HCT116 (cell line): ENCODE results near the gene COL18A1.

Experiments
- POLR2A ChIP-seq: IDR thresholded peaks from 2 replicates; pipeline ENCODE4 v1.7.0; 2011; ENCODE audit warnings: borderline replicate concordance; ENCODE audit not compliant: insufficient read depth, insufficient read length; ENCODE audit errors: extremely low read depth
- ZNF274 ChIP-seq: fragments of 200-500 bp; sonication (Bioruptor generic); IDR thresholded peaks from 2 replicates; pipeline ENCODE4 v1.6.1; 2014; ENCODE audit warnings: mild to moderate bottlenecking, low read depth, low read length, inconsistent platforms
- TF ChIP-seq, protein P1 (sequence below), 3 experiments: fragments of 200-600 bp in 1 of 3; sonication (generic) in 1 of 3; IDR thresholded peaks in 2 of 3; conservative IDR thresholded peaks in 1 of 3; 2 replicates each; pipeline ENCODE4 v1.5.1; 2012 to 2017; ENCODE audit warnings: low read depth in 2 of 3, low read length in 2 of 3, antibody characterized with exemption in 1 of 3, borderline replicate concordance in 1 of 3, control low read depth in 1 of 3, mild to moderate bottlenecking in 1 of 3, mixed read lengths in 1 of 3, mixed run types in 1 of 3, moderate library complexity in 1 of 3; ENCODE audit not compliant: insufficient read depth in 1 of 3

DNA sequence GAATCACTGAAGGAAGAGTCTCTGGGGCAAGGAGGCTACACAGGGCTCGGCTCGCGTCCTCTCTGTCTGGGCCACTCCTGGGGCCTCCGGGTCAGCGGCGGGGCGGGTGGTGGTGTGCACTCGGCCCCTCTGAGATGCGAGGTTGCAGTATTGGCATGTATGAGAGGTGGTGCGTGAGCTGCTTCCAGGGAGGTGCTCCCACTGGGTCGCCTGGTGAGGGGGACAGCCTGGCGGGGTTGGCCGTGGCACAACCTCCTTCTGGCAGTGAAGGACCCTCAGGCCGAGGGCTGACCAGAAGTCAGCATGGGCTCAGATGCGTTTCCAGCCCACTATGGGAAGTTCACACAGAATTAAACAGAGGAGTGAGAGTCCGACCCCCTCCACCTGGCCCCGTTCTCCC, 38.5 kb upstream of the COL18A1 start:
- TF ChIP-seq POLR2A (no peak), ZNF274 (no peak)
- TF ChIP-seq, protein P1, sequence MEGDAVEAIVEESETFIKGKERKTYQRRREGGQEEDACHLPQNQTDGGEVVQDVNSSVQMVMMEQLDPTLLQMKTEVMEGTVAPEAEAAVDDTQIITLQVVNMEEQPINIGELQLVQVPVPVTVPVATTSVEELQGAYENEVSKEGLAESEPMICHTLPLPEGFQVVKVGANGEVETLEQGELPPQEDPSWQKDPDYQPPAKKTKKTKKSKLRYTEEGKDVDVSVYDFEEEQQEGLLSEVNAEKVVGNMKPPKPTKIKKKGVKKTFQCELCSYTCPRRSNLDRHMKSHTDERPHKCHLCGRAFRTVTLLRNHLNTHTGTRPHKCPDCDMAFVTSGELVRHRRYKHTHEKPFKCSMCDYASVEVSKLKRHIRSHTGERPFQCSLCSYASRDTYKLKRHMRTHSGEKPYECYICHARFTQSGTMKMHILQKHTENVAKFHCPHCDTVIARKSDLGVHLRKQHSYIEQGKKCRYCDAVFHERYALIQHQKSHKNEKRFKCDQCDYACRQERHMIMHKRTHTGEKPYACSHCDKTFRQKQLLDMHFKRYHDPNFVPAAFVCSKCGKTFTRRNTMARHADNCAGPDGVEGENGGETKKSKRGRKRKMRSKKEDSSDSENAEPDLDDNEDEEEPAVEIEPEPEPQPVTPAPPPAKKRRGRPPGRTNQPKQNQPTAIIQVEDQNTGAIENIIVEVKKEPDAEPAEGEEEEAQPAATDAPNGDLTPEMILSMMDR (IDR thresholded peaks at IDR 0.05 in 2 of 3, conservative IDR thresholded peaks at IDR 0.05 in 1 of 3; ENCODE audit: borderline replicate concordance in 1 of 3, insufficient read depth in 1 of 3, low read depth in 2 of 3, low read length in 2 of 3): no peak
